22Rv1 (cell line): ENCODE data around the gene RPS10.

ENCODE experiments used
- CTCF ChIP-seq: fragments of 450-650 bp; IDR thresholded peaks from 2 replicates; pipeline ENCODE4 v1.5.1; 2017; ENCODE audit warnings: mild to moderate bottlenecking
- ZFX ChIP-seq: fragments of 450-650 bp; IDR thresholded peaks from 2 replicates; pipeline ENCODE4 v1.6.1; 2017; ENCODE audit warnings: antibody characterized with exemption, borderline replicate concordance

- TF ChIP-seq CTCF (no peak), ZFX (no peak)
Measured at GRCh38 chr6:34445313-34445860, 19.5 kb upstream of the RPS10 start.
